Astrocyte (in vitro differentiated cells and primary cell): Measurements from ENCODE around the gene LAMB2. TPM values are rescaled to one million over a fixed set of nuclear protein-coding genes. Genes with fewer than 3 reads are reported as not detected.
A peak's percentile ranks its signal among the peaks of the same experiment; 100 is the strongest.

Source experiments
- DNase-seq: peaks from one replicate; pipeline ENCODE4 v3.0.0-alpha.2; 2010; ENCODE audit warnings: low read depth
- FAIRE-seq: peaks from 2 replicates; lab custom pipeline; 2011; peaks lifted over from hg19 to GRCh38; lab: Jason Lieb, UNC
- H2AFZ ChIP-seq: 2 replicates; pipeline ENCODE4 v1.6.0; 2012; ENCODE audit warnings: low read depth, low read length, inconsistent platforms
- H3K27ac ChIP-seq: 2 replicates; pipeline ENCODE4 v1.5.1; 2011; ENCODE audit warnings: low read depth, low read length, inconsistent platforms
- H3K27me3 ChIP-seq: 2 replicates; pipeline ENCODE4 v1.6.0; 2011; ENCODE audit warnings: low read length, inconsistent platforms; ENCODE audit not compliant: insufficient read depth
- H3K36me3 ChIP-seq: 2 replicates; pipeline ENCODE4 v1.5.1; 2011; ENCODE audit warnings: low read length, inconsistent platforms; ENCODE audit not compliant: insufficient read depth
- H3K4me1 ChIP-seq: 2 replicates; pipeline ENCODE4 v1.5.1; 2011; ENCODE audit warnings: low read length, inconsistent platforms; ENCODE audit not compliant: insufficient read depth
- H3K4me2 ChIP-seq: 2 replicates; pipeline ENCODE4 v1.6.0; 2012; ENCODE audit warnings: low read length, inconsistent platforms
- H3K4me3 ChIP-seq: 2 replicates; pipeline ENCODE4 v1.5.1; 2011; ENCODE audit warnings: low read depth, mild to moderate bottlenecking, low read length, inconsistent platforms; ENCODE audit not compliant: insufficient read depth
- H3K79me2 ChIP-seq: 2 replicates; pipeline ENCODE4 v1.6.0; 2012; ENCODE audit warnings: mild to moderate bottlenecking, low read length, inconsistent platforms; ENCODE audit not compliant: insufficient read depth
- H3K9ac ChIP-seq: 2 replicates; pipeline ENCODE4 v1.6.0; 2012; ENCODE audit warnings: mild to moderate bottlenecking, low read length, inconsistent platforms
- H3K9me3 ChIP-seq: 2 replicates; pipeline ENCODE4 v1.5.1; 2012; ENCODE audit warnings: low read depth, mild to moderate bottlenecking, low read length, inconsistent platforms; ENCODE audit not compliant: insufficient read depth
- H4K20me1 ChIP-seq: 2 replicates; pipeline ENCODE4 v1.6.0; 2012; ENCODE audit warnings: low read length, inconsistent platforms; ENCODE audit not compliant: insufficient read depth
- H3K27ac Mint-ChIP-seq: one replicate; pipeline ENCODE4 v1.8.0; 2021; ENCODE audit warnings: mild to moderate bottlenecking, mixed read lengths; ENCODE audit not compliant: unreplicated experiment
- H3K27me3 Mint-ChIP-seq: one replicate; pipeline ENCODE4 v1.8.0; 2021; ENCODE audit warnings: low read depth, mixed read lengths; ENCODE audit not compliant: unreplicated experiment
- H3K36me3 Mint-ChIP-seq: one replicate; pipeline ENCODE4 v1.8.0; 2021; ENCODE audit warnings: low read depth, mixed read lengths; ENCODE audit not compliant: unreplicated experiment
- H3K4me1 Mint-ChIP-seq: one replicate; pipeline ENCODE4 v1.8.0; 2021; ENCODE audit warnings: low read depth, mixed read lengths; ENCODE audit not compliant: unreplicated experiment
- H3K4me3 Mint-ChIP-seq: one replicate; pipeline ENCODE4 v1.8.0; 2021; ENCODE audit warnings: mild to moderate bottlenecking, moderate library complexity, mixed read lengths; ENCODE audit not compliant: unreplicated experiment
- H3K9me3 Mint-ChIP-seq: one replicate; pipeline ENCODE4 v1.8.0; 2021; ENCODE audit warnings: mild to moderate bottlenecking, mixed read lengths; ENCODE audit not compliant: unreplicated experiment
- CTCF ChIP-seq: IDR thresholded peaks from 2 replicates; pipeline ENCODE4 v1.5.1; 2011; ENCODE audit warnings: low read depth, mild to moderate bottlenecking, inconsistent platforms, low read length, moderate library complexity; ENCODE audit not compliant: insufficient read depth
- EZH2 ChIP-seq: IDR thresholded peaks from 2 replicates; pipeline ENCODE4 v1.6.1; 2012; ENCODE audit warnings: mild to moderate bottlenecking, low read length, inconsistent platforms; ENCODE audit not compliant: insufficient read depth
- total RNA-seq: library from RNA; stranded (reverse); gene quantifications from 2 replicates; pipeline ENCODE4 v1.2.1, GENCODE V29; 2021

LAMB2 gene
- total RNA-seq, 1 donor from 2014 or later = 344 TPM

GRCh38 chr3:49173792-49174170 lies 40.9 kb upstream of the LAMB2 start:
- H3K27me3 ChIP-seq = no peaks in the 10 kb centered on the region
- H2AFZ ChIP-seq = no peak overlapping the region
- TF ChIP-seq EZH2 = no peak
- no peak for TF ChIP-seq CTCF
- H3K27ac ChIP-seq = no peak overlapping the region
- Mint-ChIP-seq H3K27me3 (peaks cover under 1% of the 10 kb centered on the region), H3K4me1 (peaks cover 16% of the 10 kb centered on the region), H3K9me3 (no peaks in the 10 kb centered on the region), H3K36me3 (peaks cover 24% of the 10 kb centered on the region), H3K4me3 (peak overlapping the region; percentile 77), H3K27ac (peak overlapping the region; percentile 81)
- H3K4me1 ChIP-seq = peaks cover 38% of the 10 kb centered on the region
- no peaks in the 10 kb centered on the region for H3K9me3 ChIP-seq
- H3K9ac ChIP-seq = peak overlapping the region; percentile 8
- H4K20me1 ChIP-seq = peaks cover 34% of the 10 kb centered on the region
- peak overlapping the region; percentile 5 for H3K4me3 ChIP-seq
- H3K4me2 ChIP-seq = peak overlapping the region; percentile 98
- DNase-seq (peak; percentile 27), FAIRE-seq (no peak)
- peaks cover 12% of the 10 kb centered on the region for H3K79me2 ChIP-seq
- no peaks in the 10 kb centered on the region for H3K36me3 ChIP-seq

GRCh38 chr3:49173116-49173791 lies 40.4 kb upstream of the LAMB2 start:
- no peak for TF ChIP-seq CTCF
- no peak for TF ChIP-seq EZH2
- Mint-ChIP-seq H3K36me3 (peaks cover 19% of the 10 kb centered on the region), H3K9me3 (no peaks in the 10 kb centered on the region), H3K27me3 (no peaks in the 10 kb centered on the region), H3K27ac (peak overlapping the region; percentile 81), H3K4me1 (peaks cover 16% of the 10 kb centered on the region), H3K4me3 (peak overlapping the region; percentile 87)
- peak overlapping the region; percentile 8 for H3K9ac ChIP-seq
- DNase-seq (no peak), FAIRE-seq (no peak)
- H3K27me3 ChIP-seq = no peaks in the 10 kb centered on the region
- H3K79me2 ChIP-seq = peaks cover 12% of the 10 kb centered on the region
- H3K27ac ChIP-seq = no peak overlapping the region
- H2AFZ ChIP-seq = no peak overlapping the region
- H3K4me3 ChIP-seq = peak overlapping the region; percentile 5
- no peaks in the 10 kb centered on the region for H3K36me3 ChIP-seq
- peak overlapping the region; percentile 98 for H3K4me2 ChIP-seq
- H3K9me3 ChIP-seq = no peaks in the 10 kb centered on the region
- peaks cover 34% of the 10 kb centered on the region for H4K20me1 ChIP-seq
- peaks cover 38% of the 10 kb centered on the region for H3K4me1 ChIP-seq

GRCh38 chr3:49172551-49173041 lies 39.7 kb upstream of the LAMB2 start:
- H4K20me1 ChIP-seq = peaks cover 34% of the 10 kb centered on the region
- Mint-ChIP-seq H3K36me3 (peaks cover 15% of the 10 kb centered on the region), H3K9me3 (no peaks in the 10 kb centered on the region), H3K4me1 (peaks cover 16% of the 10 kb centered on the region), H3K27ac (no peak overlapping the region), H3K4me3 (peak overlapping the region; percentile 87), H3K27me3 (no peaks in the 10 kb centered on the region)
- FAIRE-seq (no peak), DNase-seq (no peak)
- H3K4me2 ChIP-seq = peak overlapping the region; percentile 98
- H3K9ac ChIP-seq = peak overlapping the region; percentile 79
- peaks cover 38% of the 10 kb centered on the region for H3K4me1 ChIP-seq
- TF ChIP-seq EZH2 = no peak
- TF ChIP-seq CTCF = no peak
- H3K27me3 ChIP-seq = no peaks in the 10 kb centered on the region
- H3K36me3 ChIP-seq = no peaks in the 10 kb centered on the region
- H2AFZ ChIP-seq = no peak overlapping the region
- H3K9me3 ChIP-seq = no peaks in the 10 kb centered on the region
- H3K4me3 ChIP-seq = no peak overlapping the region
- H3K27ac ChIP-seq = no peak overlapping the region
- H3K79me2 ChIP-seq = peaks cover 12% of the 10 kb centered on the region
